ENCODE data around the gene TUT1.
A peak's percentile ranks its signal among the peaks of the same experiment; 100 is the strongest.
"Not testable (repeated sequence)": the region's sequence is repeated elsewhere in the genome, so short reads cannot be mapped to it uniquely, and the experiment has no call there.

Gene TUT1

DNA sequence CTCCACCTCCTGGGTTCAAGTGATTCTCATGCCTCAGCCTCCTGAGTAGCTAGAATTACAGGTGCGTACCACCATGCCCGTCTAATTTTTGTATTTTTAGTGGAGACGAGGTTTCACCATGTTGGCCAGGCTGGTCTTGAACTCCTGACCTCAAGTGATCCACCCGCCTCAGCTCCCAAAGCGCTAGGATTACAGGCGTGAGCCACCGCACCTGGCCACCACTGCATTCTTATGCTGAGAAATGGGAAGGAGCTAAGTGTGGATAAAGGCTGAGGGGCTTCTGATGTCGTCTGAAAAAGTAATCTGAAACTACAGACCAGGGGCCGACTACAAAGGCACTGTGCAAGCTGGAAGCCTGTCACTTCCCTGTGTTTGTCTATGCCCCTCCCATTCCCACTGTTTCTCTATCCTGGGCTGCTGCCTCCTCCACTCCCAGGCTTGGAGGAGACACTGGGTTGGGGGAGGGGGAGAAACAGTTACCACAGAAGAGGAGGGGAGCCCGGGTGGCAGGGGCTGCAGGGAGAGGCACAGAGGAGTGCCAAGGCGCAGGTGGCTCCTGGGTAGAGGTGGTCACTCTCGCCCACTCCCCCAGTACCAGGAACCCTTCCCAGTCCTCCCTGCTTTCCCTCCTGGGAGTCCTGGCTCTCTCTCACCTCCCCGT lies 13.3 kb upstream of the TUT1 start:
- DNase-seq = no peak

DNA sequence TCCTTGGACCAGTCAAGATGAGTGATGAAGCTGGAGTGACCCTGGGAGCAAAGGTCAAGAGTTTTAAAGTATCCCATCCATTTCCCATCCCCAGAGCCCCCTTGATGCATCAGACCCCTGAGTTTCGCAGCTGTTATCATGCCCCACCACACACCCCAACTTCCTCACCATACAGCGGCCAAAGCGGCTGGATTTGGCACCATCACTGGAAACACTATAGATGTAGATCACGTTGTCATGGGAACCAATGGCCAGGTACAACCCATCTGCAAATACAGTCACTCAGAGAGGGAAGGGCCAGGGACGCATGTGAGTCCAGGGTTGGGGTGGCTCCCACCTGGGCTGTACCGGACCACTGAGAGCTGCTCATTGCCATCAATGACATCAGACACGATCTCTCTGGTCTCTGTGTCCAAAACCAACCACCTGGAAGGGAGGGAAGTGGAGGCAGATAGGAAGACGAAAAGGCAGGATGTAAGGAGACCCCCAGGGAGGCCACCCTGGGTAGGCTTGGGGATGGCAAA lies 12.5 kb upstream of the TUT1 start:
- DNase-seq = no peak

GRCh38 chr11:62603072-62603408 lies 11.7 kb upstream of the TUT1 start:
- DNase-seq = no peak

DNA sequence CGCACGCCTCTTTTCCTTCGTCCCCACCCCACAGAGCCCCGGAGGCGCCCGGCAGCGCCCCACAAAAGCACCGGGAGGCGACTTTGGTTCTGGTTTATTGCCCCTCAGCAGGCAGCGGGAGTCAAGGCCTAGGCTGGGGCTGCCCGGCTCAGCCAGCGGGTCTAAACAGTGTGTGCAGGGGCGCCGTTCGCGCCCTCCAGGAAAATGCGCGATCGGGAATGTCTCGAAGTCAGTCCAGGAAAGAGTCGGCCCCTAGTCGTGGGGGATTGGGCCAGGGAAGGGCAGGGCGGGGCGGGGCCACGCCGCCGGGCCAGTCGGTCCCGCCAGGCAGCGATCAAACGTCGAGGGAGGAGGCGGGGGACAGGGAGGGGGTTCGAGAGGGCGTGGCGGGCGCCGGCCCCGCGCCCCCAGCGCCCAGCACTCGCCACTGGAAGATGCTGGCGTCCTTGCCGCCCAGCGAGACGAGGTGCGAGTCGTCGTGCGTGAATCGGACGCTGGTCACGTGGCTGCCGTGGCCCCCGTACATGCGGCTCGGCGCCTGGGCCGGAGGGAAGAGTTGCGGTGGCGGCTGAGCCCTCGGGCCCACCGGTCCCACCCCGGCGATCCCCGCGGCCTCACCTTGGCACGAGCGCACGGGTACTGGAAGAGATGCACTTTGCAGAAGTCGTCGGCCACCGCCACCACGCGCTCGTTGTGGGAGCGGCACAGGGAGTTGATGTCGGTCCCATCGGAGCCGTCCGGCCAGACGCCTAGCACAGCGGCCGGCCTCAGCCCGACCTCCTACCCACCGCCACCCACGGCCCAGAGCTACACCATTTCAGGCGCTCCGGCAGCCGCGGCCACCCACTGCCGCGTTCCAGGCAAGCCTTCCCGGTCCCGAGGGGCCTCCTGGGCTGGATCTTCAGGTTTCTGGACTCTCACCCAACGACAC lies 11.1 kb upstream of the TUT1 start:
- peak in 1 of 2 donors; percentile 70 for DNase-seq

DNA sequence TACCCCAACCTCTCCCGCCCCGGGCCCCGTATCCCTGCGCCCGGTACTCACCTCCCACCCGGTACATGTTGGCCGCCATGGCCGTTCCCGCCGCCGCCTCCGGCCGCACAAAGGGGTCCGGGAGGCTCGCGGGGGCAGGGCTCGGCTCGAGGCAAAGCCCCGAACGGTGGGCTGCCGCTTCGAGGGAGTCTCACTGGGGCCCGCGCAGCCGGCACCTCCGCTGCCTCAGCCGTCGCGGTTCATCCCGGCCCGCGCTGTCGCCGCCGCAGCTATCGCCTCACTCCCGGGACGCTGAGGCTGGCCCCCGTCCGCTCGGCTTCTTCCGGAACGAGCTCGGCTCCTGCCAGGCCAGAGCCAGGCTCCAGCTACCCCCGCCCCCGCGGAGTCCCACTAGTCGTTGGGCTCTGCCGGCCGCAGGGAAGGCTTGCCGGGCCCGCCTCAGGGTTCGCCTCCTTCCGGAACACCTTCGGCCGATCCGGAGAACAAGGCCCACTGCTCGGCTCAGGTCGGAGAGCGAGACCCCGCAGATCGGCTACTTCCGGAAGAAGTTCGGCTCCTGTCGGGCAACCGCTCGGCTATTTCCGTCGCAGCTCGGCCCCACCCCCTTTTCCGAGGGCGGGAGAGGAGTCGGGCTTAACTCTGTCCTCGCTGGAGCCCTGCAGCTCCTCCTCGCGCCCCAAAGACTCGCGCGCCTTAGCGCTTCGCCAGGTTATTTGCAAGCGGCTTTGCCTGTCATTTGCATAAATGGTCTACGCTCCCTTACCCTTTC lies 10.2 kb upstream of the TUT1 start, which contains the start of gene MTA2:
TSS of gene MTA2 (minus strand) at position 494 of the 769 bp plus-strand sequence. CDS start at position 79, 415 bp downstream.
- peak; percentile 93 to 96 for DNase-seq

GRCh38 chr11:62601122-62601371 lies 9.7 kb upstream of the TUT1 start:
- DNase-seq = peak in 1 of 2 donors; percentile 42

- no peak for DNase-seq
These were observed 9.2 kb upstream of the TUT1 start for GRCh38 chr11:62600367-62601121.

DNA sequence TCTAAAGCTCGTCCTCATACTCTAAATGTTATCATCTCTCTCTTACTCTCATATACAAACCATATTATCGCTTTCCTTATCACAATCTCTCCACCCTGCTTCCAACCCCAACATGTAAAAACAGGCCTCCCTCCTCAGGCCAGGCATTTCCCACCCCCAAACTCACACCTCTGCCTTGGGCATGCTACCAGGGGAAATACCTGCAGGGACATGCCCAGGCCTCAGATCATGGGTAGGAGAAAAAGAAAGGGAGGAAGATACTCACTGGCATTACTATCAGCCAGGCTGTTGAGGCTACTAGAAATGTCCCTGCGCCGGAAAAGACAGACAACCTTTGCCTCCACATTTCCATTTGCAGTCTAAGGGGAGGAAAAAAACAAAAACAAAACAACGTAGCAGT lies 8.6 kb upstream of the TUT1 start:
- no peak for DNase-seq

GRCh38 chr11:62599069-62599696 lies 7.9 kb upstream of the TUT1 start:
- peak; percentile 60 to 96 for DNase-seq

DNA sequence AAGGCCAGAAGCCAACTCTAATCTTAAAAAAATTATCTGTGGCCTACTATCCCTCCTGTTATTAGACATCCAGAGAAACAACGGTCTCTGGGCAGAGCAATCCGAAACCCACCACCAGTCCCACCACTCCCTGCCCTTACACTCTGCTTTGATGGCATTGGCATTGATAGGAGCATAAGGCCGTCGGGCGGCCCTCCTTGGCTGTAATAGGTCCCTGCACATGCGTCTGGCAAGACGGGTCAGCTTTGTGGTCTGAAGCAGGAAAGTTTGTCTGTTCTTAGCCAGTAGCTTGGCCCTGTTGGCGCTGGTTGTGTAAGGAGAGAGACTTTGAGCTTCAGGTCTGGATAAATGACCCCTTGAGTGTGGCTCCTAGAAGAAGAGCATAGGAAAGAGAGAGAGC lies 3.8 kb upstream of the TUT1 start:
- no peak for DNase-seq

- DNase-seq = peak; percentile 45 to 57
These were observed 2.2 kb upstream of the TUT1 start for GRCh38 chr11:62593434-62594044.

- no peak for DNase-seq
These were observed 1.7 kb upstream of the TUT1 start for GRCh38 chr11:62592989-62593421.

DNA sequence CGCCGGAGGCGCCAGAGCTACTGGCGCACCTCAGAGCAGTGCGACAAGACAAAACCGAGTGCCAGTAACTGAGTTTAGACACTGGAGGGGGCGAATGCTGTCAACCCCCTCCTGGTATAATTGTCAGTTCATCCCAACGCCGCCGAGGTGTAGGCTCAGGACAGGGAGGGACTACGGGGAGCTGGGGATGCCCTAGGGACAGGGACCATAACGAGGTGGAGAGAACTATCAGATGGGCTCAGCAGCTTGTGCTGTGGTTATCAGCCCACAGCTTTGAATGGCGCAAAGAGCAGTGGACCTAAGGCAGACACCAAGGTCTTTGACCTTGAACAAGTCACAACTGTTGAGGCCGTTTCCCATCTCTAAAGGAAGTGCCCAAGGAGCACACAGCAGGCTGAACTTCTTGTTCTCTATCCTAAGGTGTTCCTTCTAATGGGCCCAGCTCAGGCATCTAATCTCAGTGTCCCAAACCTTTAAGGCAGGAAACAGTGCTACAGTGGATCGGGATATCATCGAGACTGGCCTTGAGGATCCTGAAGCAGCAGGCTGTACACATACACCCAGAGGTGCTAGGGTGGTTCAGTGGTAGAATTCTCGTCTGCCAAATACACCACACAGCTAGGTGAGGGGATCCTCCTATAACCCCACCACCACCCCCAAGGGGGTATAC lies 958 bp upstream of the TUT1 start:
- DNase-seq = no peak

DNA sequence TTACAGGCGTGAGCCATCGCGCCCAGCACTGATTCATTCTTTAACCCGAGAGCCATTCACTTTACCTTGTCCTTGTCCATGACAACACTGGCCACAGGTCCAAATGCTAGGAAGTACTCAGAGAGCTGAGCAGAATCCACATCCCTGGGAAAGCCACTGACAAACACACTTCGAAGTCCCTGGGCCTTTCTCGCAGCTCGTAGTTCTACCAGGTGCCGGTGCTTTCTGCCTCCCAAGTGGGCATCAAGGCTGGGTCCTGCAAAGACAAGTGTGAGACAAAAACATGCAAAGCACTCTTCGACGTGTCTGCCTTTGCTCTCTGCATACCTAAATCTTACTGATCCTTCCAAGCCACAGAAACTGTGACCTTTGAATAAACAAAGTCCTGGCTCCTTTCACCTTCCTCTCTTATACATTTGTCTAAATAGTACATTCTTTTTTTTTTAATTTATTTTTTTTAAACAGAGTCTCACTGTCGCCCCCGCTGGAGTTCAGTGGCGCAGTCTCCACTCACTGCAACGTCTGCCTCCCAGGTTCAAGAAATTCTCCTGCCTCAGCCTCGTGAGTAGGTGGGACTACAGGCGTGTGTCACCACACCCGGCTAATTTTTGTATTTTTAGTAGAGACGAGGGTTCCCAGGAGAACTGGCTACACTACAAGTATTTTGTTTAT lies 2.2 kb downstream of the TUT1 start:
- DNase-seq = peak in 1 of 2 donors; percentile 38

- not testable (repeated sequence) for DNase-seq
These were observed 6.0 kb downstream of the TUT1 start for GRCh38 chr11:62585356-62585755.

GRCh38 chr11:62581735-62582134 lies 9.6 kb downstream of the TUT1 start:
- DNase-seq = not testable (repeated sequence)

DNA sequence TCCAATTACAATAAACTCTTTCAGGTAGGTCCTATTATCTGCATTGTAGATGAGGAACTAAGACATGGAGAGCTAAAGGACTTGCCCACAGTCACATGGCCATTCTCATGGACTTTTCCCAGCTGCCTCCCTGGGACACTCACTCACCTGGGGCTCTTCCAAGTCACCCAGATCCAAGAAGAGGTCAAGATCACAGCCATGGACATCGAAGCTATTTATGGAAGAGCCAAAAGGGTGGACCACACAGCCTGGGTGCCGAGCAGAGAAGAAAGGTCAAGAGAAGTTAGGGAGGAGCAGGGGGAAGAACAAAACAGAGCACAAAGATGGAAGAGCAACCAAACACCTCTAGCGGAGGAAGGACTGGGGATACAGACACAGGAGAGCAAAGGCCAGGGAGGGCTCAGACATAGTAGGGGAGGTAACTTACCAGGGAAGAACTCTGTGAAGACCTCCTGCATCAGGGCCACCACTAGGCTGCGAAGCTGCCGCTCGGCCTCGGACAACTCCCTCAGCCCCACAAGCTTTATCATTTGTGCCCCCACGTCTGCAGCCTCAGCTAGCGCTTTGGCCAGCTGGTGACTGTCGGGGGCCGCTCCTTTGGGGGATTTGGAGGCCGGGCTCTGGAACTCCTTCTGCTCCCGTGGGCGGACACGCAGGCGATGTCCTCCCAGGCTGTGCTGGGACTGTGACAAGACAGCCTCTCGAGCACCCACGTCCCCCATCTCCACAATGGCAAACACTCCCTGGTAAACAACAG lies 10.2 kb downstream of the TUT1 start:
- no peak for DNase-seq

DNA sequence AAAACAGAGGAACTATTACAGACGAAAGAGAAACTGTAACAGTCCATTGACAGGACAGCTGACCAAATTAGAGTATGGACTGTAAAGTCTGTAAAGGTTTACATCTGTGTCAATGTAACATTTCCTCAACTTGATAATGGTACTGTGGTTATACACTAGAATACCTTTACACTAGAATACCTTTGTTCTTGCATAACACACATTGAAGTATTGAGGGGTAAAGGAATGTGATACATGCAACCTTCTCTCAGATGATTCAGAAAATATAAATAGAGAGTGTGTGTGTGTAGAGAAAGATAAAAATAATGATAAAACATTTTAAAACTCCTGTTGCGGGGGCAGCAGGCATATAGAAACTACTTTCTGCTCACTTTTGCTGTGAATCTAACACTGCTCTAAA lies 12.1 kb downstream of the TUT1 start:
- no peak for DNase-seq

DNA sequence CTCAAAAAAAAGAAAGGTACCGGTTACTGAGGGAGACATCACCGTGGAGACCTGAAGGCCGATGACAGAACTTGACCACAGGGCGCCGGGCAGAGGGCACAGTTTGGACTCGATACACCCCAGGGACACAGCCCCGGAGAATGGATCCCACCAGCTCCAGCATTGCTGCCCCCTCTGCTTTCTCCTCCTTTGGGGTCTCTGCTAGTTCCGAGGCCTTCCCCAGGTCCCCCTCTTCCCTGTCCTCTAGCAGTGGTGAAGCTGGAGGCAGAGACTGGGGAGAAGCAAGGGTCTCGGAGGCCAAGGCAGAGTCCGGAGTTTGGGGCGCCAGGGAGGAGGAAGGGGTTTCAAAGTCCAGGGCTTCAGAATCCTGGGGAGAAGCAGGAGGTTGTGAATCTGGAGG lies 12.8 kb downstream of the TUT1 start:
- no peak for DNase-seq

Measured in bone marrow (tissue), 2 donors.